Large intestine (tissue), 12 donors: Measurements from ENCODE around the gene KCTD1. TPM values are rescaled to one million over a fixed set of nuclear protein-coding genes. Genes with fewer than 3 reads are reported as not detected.

Experiments
- DNase-seq, 2 donors: peaks; one replicate each; pipeline versions ENCODE4 v3.0.0 to v3.0.0-alpha.2; 2013
- H3K27ac ChIP-seq: one replicate; pipeline ENCODE4 v1.5.1; 2013; ENCODE audit warnings: low read length
- H3K27me3 ChIP-seq: 2 replicates; pipeline ENCODE4 v1.6.1; 2013; ENCODE audit warnings: low read length; ENCODE audit not compliant: control insufficient read depth, insufficient read depth
- H3K36me3 ChIP-seq: 2 replicates; pipeline ENCODE4 v1.6.1; 2013; ENCODE audit warnings: low read length; ENCODE audit not compliant: control insufficient read depth, insufficient read depth
- H3K4me1 ChIP-seq: one replicate; pipeline ENCODE4 v1.6.1; 2013; ENCODE audit warnings: low read length; ENCODE audit not compliant: control insufficient read depth, insufficient read depth
- H3K4me3 ChIP-seq: one replicate; pipeline ENCODE4 v1.5.1; 2013; ENCODE audit warnings: low read length
- H3K9me3 ChIP-seq: one replicate; pipeline ENCODE4 v1.6.1; 2013; ENCODE audit warnings: mild to moderate bottlenecking, low read depth, low read length, moderate library complexity; ENCODE audit not compliant: control insufficient read depth
- WGBS: methylation state at CpG from one replicate; pipeline ENCODE4 v1.1.5; 2013; ENCODE audit warnings: low lambda C conversion rate; ENCODE audit not compliant: insufficient coverage; 5-methylcytosine and 5-hydroxymethylcytosine counted together
- long read RNA-seq, 11 donors: transcript quantifications; one replicate each; lab custom pipeline, GENCODE V29; 2026
- polyA plus RNA-seq: library from polyadenylated mRNA; unstranded; fragments of 120-200 nt; gene quantifications from one replicate; pipeline ENCODE4 v1.2.1, GENCODE V29; 2013

KCTD1 gene
- polyA plus RNA-seq = 7.7 TPM
- long read RNA-seq, donor 1, partial matches to known transcripts = 0 of 2 reads
- long read RNA-seq, donor 1, other reads (novel, unspliced or antisense) = 0 of 2 reads
- long read RNA-seq, donor 2 = 0 reads
- long read RNA-seq, donor 3 = 0 reads
- long read RNA-seq, donor 4 = 0 reads
- long read RNA-seq, donor 5, partial matches to known transcripts = 0 of 2 reads
- long read RNA-seq, donor 5, other reads (novel, unspliced or antisense) = 0 of 2 reads
- long read RNA-seq, donor 6, partial matches to known transcripts = 0 of 3 reads
- long read RNA-seq, donor 6, other reads (novel, unspliced or antisense) = 0 of 3 reads
- long read RNA-seq, donor 7, partial matches to known transcripts = 0 of 2 reads
- long read RNA-seq, donor 7, other reads (novel, unspliced or antisense) = 0 of 2 reads
- long read RNA-seq, donor 8, partial matches to known transcripts = 0 of 2 reads
- long read RNA-seq, donor 8, other reads (novel, unspliced or antisense) = 0 of 2 reads
- long read RNA-seq, donor 9, partial matches to known transcripts = 0 of 1 reads
- long read RNA-seq, donor 9, other reads (novel, unspliced or antisense) = 0 of 1 reads
- long read RNA-seq, donor 10, partial matches to known transcripts = 0 of 1 reads
- long read RNA-seq, donor 10, other reads (novel, unspliced or antisense) = 0 of 1 reads
- long read RNA-seq, donor 11, partial matches to known transcripts = 0 of 1 reads
- long read RNA-seq, donor 11, other reads (novel, unspliced or antisense) = 0 of 1 reads

DNA sequence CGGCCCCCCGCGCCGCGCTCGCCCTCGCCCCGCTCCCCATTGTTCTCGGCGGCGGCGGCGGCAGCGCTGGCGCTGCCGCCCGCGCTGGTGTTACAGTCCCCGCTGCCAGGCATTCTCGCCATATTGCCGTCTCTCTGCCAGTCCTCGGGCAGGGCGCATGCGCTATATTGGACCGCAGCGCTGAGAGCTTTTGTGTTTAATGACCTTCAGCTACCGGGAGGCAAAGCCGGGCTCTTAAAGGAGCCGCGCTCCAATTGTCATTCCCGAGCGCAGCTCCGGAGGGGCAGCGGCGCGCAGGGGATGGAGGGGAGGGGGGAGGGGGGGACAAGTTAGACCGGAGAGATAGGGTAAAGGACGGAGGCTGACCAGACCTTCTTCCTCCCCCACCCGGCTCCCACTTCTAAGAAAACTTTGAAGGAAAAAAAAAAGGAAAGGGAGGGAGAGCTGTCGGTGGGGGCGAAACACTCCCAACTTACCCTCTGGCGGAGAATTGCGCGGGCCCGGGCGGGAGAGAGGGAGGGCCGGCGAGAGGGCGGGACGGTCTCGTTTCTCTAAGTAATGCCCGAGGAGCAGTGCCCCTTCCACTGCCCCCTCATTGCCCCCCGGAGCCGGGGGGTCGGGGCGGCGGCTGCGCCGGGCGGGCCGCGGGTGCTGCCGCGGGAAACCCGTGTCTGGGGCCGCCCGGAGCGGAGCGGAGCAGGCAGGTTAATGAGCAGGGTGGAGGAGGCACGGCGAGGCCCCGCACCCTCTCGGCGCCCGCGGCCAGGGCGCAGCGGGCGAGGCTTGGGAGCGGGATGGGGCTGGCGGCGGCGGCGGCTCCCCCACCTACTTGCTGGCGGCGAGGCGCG, at the start of gene KCTD1:
TSS of gene KCTD1 (minus strand) at position 139 of the 848 bp plus-strand sequence. CDS start at position 122, 17 bp downstream.
- peaks cover 20% of the 10 kb centered on the region for H3K4me1 ChIP-seq
- WGBS = no CpG with 5 or more reads among the region's 88 CpGs
- H3K36me3 ChIP-seq = no peaks in the 10 kb centered on the region

GRCh38 chr18:26593365-26594320, 45.3 kb upstream of the KCTD1 start:
- H3K4me1 ChIP-seq = no peaks in the 10 kb centered on the region
- no peak for DNase-seq
- peaks cover 3% of the 10 kb centered on the region for H3K9me3 ChIP-seq
- H3K27me3 ChIP-seq = peaks cover 2% of the 10 kb centered on the region
- 91% methylated on average over 1 of the region's 2 CpGs for WGBS
- no peaks in the 10 kb centered on the region for H3K36me3 ChIP-seq
- no peak overlapping the region for H3K4me3 ChIP-seq
- no peak overlapping the region for H3K27ac ChIP-seq

More for the DNA sequence above, at the start of gene KCTD1:
- peak; percentile 81 to 90 for DNase-seq
- Histone ChIP-seq H3K9me3 (peaks cover 10% of the 10 kb centered on the region), H3K4me3 (peak within 1 kb of the TSS; percentile 60), H3K27me3 (peaks cover 53% of the 10 kb centered on the region), H3K27ac (no peak within 1 kb of the TSS)

DNA sequence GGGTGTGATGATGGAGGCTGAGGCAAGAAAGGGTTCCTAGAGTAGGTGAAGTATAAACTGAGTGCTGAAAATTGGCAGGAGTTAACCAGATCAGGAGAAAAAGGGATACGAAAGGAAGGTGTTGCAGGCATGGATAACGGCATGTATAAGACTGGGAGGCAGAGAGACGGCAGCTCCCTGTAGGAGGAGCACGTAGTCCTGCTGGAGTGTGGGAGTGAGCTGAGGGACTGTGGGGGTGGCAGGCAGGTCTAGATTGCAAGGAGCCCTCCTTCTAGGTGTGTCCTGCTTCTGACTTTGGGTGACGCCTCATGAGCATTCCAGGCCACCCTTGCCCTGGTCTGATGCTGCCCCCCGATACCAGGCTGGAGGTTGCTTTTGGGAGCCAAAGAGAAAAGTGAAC, 36.4 kb upstream of the KCTD1 start:
- Histone ChIP-seq H3K9me3 (no peaks in the 10 kb centered on the region), H3K27ac (no peak overlapping the region), H3K4me1 (no peaks in the 10 kb centered on the region), H3K27me3 (no peaks in the 10 kb centered on the region), H3K36me3 (no peaks in the 10 kb centered on the region), H3K4me3 (no peak overlapping the region)
- no CpG with 5 or more reads among the region's 6 CpGs for WGBS
- no peak for DNase-seq

- H3K27ac ChIP-seq = no peak overlapping the region
Measured at GRCh38 chr18:26579941-26580618, 31.7 kb upstream of the KCTD1 start.

DNA sequence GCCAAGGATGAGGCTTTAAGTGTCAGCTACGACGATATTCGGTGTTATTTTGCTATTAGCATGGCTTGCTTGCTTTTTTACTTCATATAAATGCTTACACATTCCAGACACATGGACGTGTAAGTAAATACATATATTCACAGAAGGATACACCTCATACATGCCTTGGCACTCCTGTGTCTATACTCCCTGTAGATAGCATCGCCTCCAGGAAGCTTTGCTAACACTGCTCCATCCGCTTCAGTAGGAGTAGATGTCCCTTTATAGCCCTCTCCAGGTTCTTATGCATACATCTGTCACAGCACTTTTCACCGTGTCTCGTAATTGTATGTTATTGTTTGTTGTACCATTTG, 27.5 kb upstream of the KCTD1 start:
- no peak overlapping the region for H3K27ac ChIP-seq
- WGBS = 50% methylated on average over 1 of the region's 8 CpGs
- H3K27me3 ChIP-seq = peaks cover 28% of the 10 kb centered on the region
- no peak overlapping the region for H3K4me3 ChIP-seq
- no peaks in the 10 kb centered on the region for H3K4me1 ChIP-seq
- no peaks in the 10 kb centered on the region for H3K36me3 ChIP-seq
- H3K9me3 ChIP-seq = no peaks in the 10 kb centered on the region
- no peak for DNase-seq

More at GRCh38 chr18:26579941-26580618, 31.7 kb upstream of the KCTD1 start:
- no peak for DNase-seq
- no peaks in the 10 kb centered on the region for H3K4me1 ChIP-seq
- WGBS = no CpG with 5 or more reads among the region's 6 CpGs
- no peaks in the 10 kb centered on the region for H3K9me3 ChIP-seq
- peaks cover 18% of the 10 kb centered on the region for H3K27me3 ChIP-seq
- no peaks in the 10 kb centered on the region for H3K36me3 ChIP-seq
- no peak overlapping the region for H3K4me3 ChIP-seq

GRCh38 chr18:26574958-26575864, 26.9 kb upstream of the KCTD1 start:
- Histone ChIP-seq H3K27me3 (peaks cover 28% of the 10 kb centered on the region), H3K4me3 (peak overlapping the region; percentile 40), H3K36me3 (no peaks in the 10 kb centered on the region), H3K9me3 (no peaks in the 10 kb centered on the region), H3K4me1 (no peaks in the 10 kb centered on the region), H3K27ac (no peak overlapping the region)
- no CpG with 5 or more reads among the region's 27 CpGs for WGBS
- peak; percentile 25 to 56 for DNase-seq

- peak in 1 of 2 donors; percentile 6 for DNase-seq
- Histone ChIP-seq H3K27ac (no peak overlapping the region), H3K4me3 (no peak overlapping the region), H3K27me3 (peaks cover 11% of the 10 kb centered on the region), H3K4me1 (no peaks in the 10 kb centered on the region), H3K36me3 (no peaks in the 10 kb centered on the region), H3K9me3 (no peaks in the 10 kb centered on the region)
- WGBS = 82% methylated on average over 2 of the region's 5 CpGs
Measured at GRCh38 chr18:26568926-26569665, 20.7 kb upstream of the KCTD1 start.

- WGBS = no CpG with 5 or more reads among the region's 1 CpG
- no peak overlapping the region for H3K27ac ChIP-seq
- no peaks in the 10 kb centered on the region for H3K9me3 ChIP-seq
- no peak for DNase-seq
- no peak overlapping the region for H3K4me3 ChIP-seq
- H3K36me3 ChIP-seq = no peaks in the 10 kb centered on the region
- peaks cover 8% of the 10 kb centered on the region for H3K27me3 ChIP-seq
- H3K4me1 ChIP-seq = no peaks in the 10 kb centered on the region
Measured at GRCh38 chr18:26568513-26568912, 20.2 kb upstream of the KCTD1 start.
